ENCODE data around the gene CDC42BPA. TPM values are rescaled to one million over a fixed set of nuclear protein-coding genes. Genes with fewer than 3 reads are reported as not detected.

Gene CDC42BPA
- total RNA-seq, 1 experiment from 2014 or later = 32.0 TPM

GRCh38 chr1:227152525-227152924, 165.8 kb downstream of the CDC42BPA start:
- no peak for ATAC-seq
- CTCF ChIA-PET = no interaction called here

GRCh38 chr1:227140376-227140775, 177.9 kb downstream of the CDC42BPA start:
- Histone ChIP-seq H3K79me2 (ENCODE audit: low read length) (no peaks in the 10 kb centered on the region), H4K20me1 (ENCODE audit: low read length) (no peaks in the 10 kb centered on the region), H3K4me1 (ENCODE audit: insufficient read depth, low read length) (no peaks in the 10 kb centered on the region), H3K27me3 (ENCODE audit: low read length) (no peaks in the 10 kb centered on the region), H3F3A (ENCODE audit: low read length, unreplicated experiment) (no peaks in the 10 kb centered on the region), H3K9me2 (replicated peaks; ENCODE audit: low read length) (no peaks in the 10 kb centered on the region), H3K9ac (ENCODE audit: low read length) (no peak overlapping the region), H3K4me2 (ENCODE audit: low read length) (no peak overlapping the region), H3K27ac (ENCODE audit: low read length) (no peak overlapping the region), H3K4me3 (ENCODE audit: low read length) (no peak overlapping the region), H3K9me3 (ENCODE audit: low read length) (no peaks in the 10 kb centered on the region), H2AFZ (ENCODE audit: low read length) (no peak overlapping the region), H3K36me3 (ENCODE audit: low read depth, low read length) (peaks cover 7% of the 10 kb centered on the region; the same call in 1 of the 2 replicates)
- CTCF ChIA-PET = no interaction called here
- no peak for ATAC-seq
- intact Hi-C loops (cut with micrococcal nuclease) = no loop called here
- no TSS peak for BruUV-seq (replicated peaks)
- no peak for DNase-seq
- TF ChIP-seq CTCF (conservative IDR thresholded peaks at IDR 0.05; ENCODE audit: low read depth, low read length) (no peak), EZH2phosphoT487 (IDR thresholded peaks at IDR 0.05; ENCODE audit: borderline replicate concordance, low read length) (no peak), EZH2 (IDR thresholded peaks at IDR 0.05; ENCODE audit: low read length, unreplicated experiment) (no peak)
- POLR2A ChIA-PET (ENCODE audit: unreplicated experiment) = interaction anchor here (0.6 kb wide), 1 partner anchor 36 kb away, joined by 5 read pairs; no protein-coding TSS in a partner anchor

More at GRCh38 chr1:227152525-227152924, 165.8 kb downstream of the CDC42BPA start:
- H3K27me3 ChIP-seq (ENCODE audit: low read length) = no peaks in the 10 kb centered on the region
- no peak overlapping the region for H2AFZ ChIP-seq (ENCODE audit: low read length)
- BruUV-seq (replicated peaks) = no TSS peak
- TF ChIP-seq EZH2phosphoT487 (IDR thresholded peaks at IDR 0.05; ENCODE audit: borderline replicate concordance, low read length) (no peak), CTCF (conservative IDR thresholded peaks at IDR 0.05; ENCODE audit: low read depth, low read length) (no peak), EZH2 (IDR thresholded peaks at IDR 0.05; ENCODE audit: low read length, unreplicated experiment) (no peak)
- H3K27ac ChIP-seq (ENCODE audit: low read length) = no peak overlapping the region
- H3K9me2 ChIP-seq (replicated peaks; ENCODE audit: low read length) = no peaks in the 10 kb centered on the region
- POLR2A ChIA-PET (ENCODE audit: unreplicated experiment) = no interaction called here
- H3K4me1 ChIP-seq (ENCODE audit: insufficient read depth, low read length) = peaks cover 11% of the 10 kb centered on the region; the same call in 1 of the 2 replicates
- no peaks in the 10 kb centered on the region for H3K36me3 ChIP-seq (ENCODE audit: low read depth, low read length)
- H3K4me3 ChIP-seq (ENCODE audit: low read length) = no peak overlapping the region
- no peaks in the 10 kb centered on the region for H3F3A ChIP-seq (ENCODE audit: low read length, unreplicated experiment)
- H3K4me2 ChIP-seq (ENCODE audit: low read length) = no peak overlapping the region
- intact Hi-C loops (cut with micrococcal nuclease) = no loop called here
- no peaks in the 10 kb centered on the region for H4K20me1 ChIP-seq (ENCODE audit: low read length)
- no peaks in the 10 kb centered on the region for H3K79me2 ChIP-seq (ENCODE audit: low read length)
- no peaks in the 10 kb centered on the region for H3K9me3 ChIP-seq (ENCODE audit: low read length)
- H3K9ac ChIP-seq (ENCODE audit: low read length) = no peak overlapping the region
- DNase-seq = no peak

GRCh38 chr1:227136210-227136820, 182.0 kb downstream of the CDC42BPA start:
- ChIA-PET POLR2A (ENCODE audit: unreplicated experiment) (interaction anchor here (0.7 kb wide), 1 partner anchor 41 kb away, joined by 8 read pairs; no protein-coding TSS in a partner anchor), CTCF (no interaction called here)
- no peak overlapping the region for H2AFZ ChIP-seq (ENCODE audit: low read length)
- ATAC-seq (no peak), DNase-seq (no peak)
- peaks cover 3% of the 10 kb centered on the region; the same call in 1 of the 2 replicates for H3K36me3 ChIP-seq (ENCODE audit: low read depth, low read length)
- no peaks in the 10 kb centered on the region for H3F3A ChIP-seq (ENCODE audit: low read length, unreplicated experiment)
- H3K4me1 ChIP-seq (ENCODE audit: insufficient read depth, low read length) = no peaks in the 10 kb centered on the region
- TF ChIP-seq CTCF (conservative IDR thresholded peaks at IDR 0.05; ENCODE audit: low read depth, low read length) (no peak), EZH2phosphoT487 (IDR thresholded peaks at IDR 0.05; ENCODE audit: borderline replicate concordance, low read length) (no peak), EZH2 (IDR thresholded peaks at IDR 0.05; ENCODE audit: low read length, unreplicated experiment) (no peak)
- no peaks in the 10 kb centered on the region for H3K27me3 ChIP-seq (ENCODE audit: low read length)
- H3K4me3 ChIP-seq (ENCODE audit: low read length) = no peak overlapping the region
- no peak overlapping the region for H3K4me2 ChIP-seq (ENCODE audit: low read length)
- no peaks in the 10 kb centered on the region for H4K20me1 ChIP-seq (ENCODE audit: low read length)
- no peak overlapping the region for H3K27ac ChIP-seq (ENCODE audit: low read length)
- no peaks in the 10 kb centered on the region for H3K79me2 ChIP-seq (ENCODE audit: low read length)
- no peaks in the 10 kb centered on the region for H3K9me3 ChIP-seq (ENCODE audit: low read length)
- intact Hi-C loops (cut with micrococcal nuclease) = no loop called here
- H3K9me2 ChIP-seq (replicated peaks; ENCODE audit: low read length) = no peaks in the 10 kb centered on the region
- no peak overlapping the region for H3K9ac ChIP-seq (ENCODE audit: low read length)
- BruUV-seq (replicated peaks) = no TSS peak
